ENCODE measurements around the gene DNAH11.
"Not testable (repeated sequence)": the region's sequence is repeated elsewhere in the genome, so short reads cannot be mapped to it uniquely, and the experiment has no call there.

DNAH11 gene

GRCh38 chr7:21773326-21773725 is 230.5 kb downstream of the DNAH11 start:
- DNase-seq (ENCODE audit: low read depth): no peak

GRCh38 chr7:21777921-21778320 is 235.1 kb downstream of the DNAH11 start:
- no peak for DNase-seq (ENCODE audit: low read depth)

- no peak for DNase-seq (ENCODE audit: low read depth)
Observed at GRCh38 chr7:21778953-21779352, 236.1 kb downstream of the DNAH11 start.

- no peak for DNase-seq (ENCODE audit: low read depth)
Observed at GRCh38 chr7:21782996-21783395, 240.2 kb downstream of the DNAH11 start.

- no peak for DNase-seq (ENCODE audit: low read depth)
Observed at GRCh38 chr7:21784989-21785388, 242.2 kb downstream of the DNAH11 start.

GRCh38 chr7:21805791-21806190 is 263.0 kb downstream of the DNAH11 start:
- DNase-seq (ENCODE audit: low read depth): no peak

GRCh38 chr7:21806388-21806787 is 263.5 kb downstream of the DNAH11 start:
- no peak for DNase-seq (ENCODE audit: low read depth)

- no peak for DNase-seq (ENCODE audit: low read depth)
Observed at GRCh38 chr7:21819048-21819447, 276.2 kb downstream of the DNAH11 start.

GRCh38 chr7:21828841-21829240 is 286.0 kb downstream of the DNAH11 start:
- no peak for DNase-seq (ENCODE audit: low read depth)

GRCh38 chr7:21829731-21830130 is 286.9 kb downstream of the DNAH11 start:
- no peak for DNase-seq (ENCODE audit: low read depth)

GRCh38 chr7:21844742-21845141 is 301.9 kb downstream of the DNAH11 start:
- DNase-seq (ENCODE audit: low read depth): no peak

- no peak for DNase-seq (ENCODE audit: low read depth)
Observed at GRCh38 chr7:21850531-21851285, 307.9 kb downstream of the DNAH11 start.

GRCh38 chr7:21851559-21851967 is 308.7 kb downstream of the DNAH11 start:
- DNase-seq (ENCODE audit: low read depth): no peak

- DNase-seq (ENCODE audit: low read depth): not testable (repeated sequence)
Observed at GRCh38 chr7:21865631-21866204, 322.9 kb downstream of the DNAH11 start.

GRCh38 chr7:21866731-21867130 is 323.9 kb downstream of the DNAH11 start:
- DNase-seq (ENCODE audit: low read depth): no peak

GRCh38 chr7:21867226-21867625 is 324.4 kb downstream of the DNAH11 start:
- DNase-seq (ENCODE audit: low read depth): no peak

GRCh38 chr7:21867816-21868575 is 325.2 kb downstream of the DNAH11 start:
- DNase-seq (ENCODE audit: low read depth): no peak

- DNase-seq (ENCODE audit: low read depth): no peak
Observed at GRCh38 chr7:21868576-21868850, 325.7 kb downstream of the DNAH11 start.

GRCh38 chr7:21869785-21870402 is 327.1 kb downstream of the DNAH11 start:
- DNase-seq (ENCODE audit: low read depth): no peak

GRCh38 chr7:21883069-21883468 is 340.2 kb downstream of the DNAH11 start:
- DNase-seq (ENCODE audit: low read depth): no peak

- DNase-seq (ENCODE audit: low read depth): not testable (repeated sequence)
Observed at GRCh38 chr7:21883501-21883900, 340.7 kb downstream of the DNAH11 start.

- no peak for DNase-seq (ENCODE audit: low read depth)
Observed at GRCh38 chr7:21884496-21884895, 341.7 kb downstream of the DNAH11 start.

GRCh38 chr7:21886396-21886795 is 343.6 kb downstream of the DNAH11 start:
- no peak for DNase-seq (ENCODE audit: low read depth)
